GM04503 (cell line): ENCODE results near the gene RASAL1.

Experiments used
- DNase-seq: peaks from one replicate; pipeline ENCODE4 v3.0.0-alpha.2; 2012; ENCODE audit warnings: low read depth

Gene RASAL1

GRCh38 chr12:113096675-113097461, 38.7 kb downstream of the RASAL1 start:
- DNase-seq, result no peak

DNA sequence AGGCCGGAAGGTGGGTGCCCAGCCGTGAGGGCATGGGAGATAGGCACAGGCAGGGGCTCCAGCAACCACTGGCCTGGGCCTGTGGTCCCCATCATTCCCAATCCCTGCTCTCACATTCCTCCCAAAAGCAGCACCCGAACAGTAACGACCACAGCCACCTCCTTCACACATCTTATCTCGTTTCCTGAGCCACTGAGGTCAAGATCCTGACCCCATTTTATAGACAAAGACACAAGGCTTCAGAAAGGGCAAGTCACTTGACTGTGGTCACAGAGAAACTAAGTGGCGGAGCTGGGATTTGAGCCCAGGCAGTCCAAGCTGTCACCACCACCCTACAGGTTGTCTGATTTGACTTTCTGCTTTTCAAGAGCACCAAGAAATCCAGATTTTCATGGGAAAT, 40.2 kb downstream of the RASAL1 start:
- DNase-seq, result no peak

DNA sequence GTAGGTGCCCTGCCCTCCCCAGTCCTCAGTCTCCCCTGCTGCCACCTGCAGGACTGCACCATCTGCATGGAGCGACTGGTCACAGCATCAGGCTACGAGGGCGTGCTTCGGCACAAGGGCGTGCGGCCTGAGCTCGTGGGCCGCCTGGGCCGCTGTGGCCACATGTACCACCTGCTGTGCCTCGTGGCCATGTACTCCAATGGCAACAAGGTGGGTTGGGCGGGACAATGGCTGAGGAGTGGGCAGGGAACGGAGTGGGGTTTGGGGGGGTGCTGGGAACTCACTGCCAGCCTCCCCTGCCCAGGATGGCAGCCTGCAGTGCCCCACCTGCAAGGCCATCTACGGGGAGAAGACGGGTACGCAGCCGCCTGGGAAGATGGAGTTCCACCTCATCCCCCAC, 40.8 kb downstream of the RASAL1 start:
- no peak for DNase-seq

- DNase-seq, result no peak
Measured at GRCh38 chr12:113093409-113094101, 42.0 kb downstream of the RASAL1 start.

DNA sequence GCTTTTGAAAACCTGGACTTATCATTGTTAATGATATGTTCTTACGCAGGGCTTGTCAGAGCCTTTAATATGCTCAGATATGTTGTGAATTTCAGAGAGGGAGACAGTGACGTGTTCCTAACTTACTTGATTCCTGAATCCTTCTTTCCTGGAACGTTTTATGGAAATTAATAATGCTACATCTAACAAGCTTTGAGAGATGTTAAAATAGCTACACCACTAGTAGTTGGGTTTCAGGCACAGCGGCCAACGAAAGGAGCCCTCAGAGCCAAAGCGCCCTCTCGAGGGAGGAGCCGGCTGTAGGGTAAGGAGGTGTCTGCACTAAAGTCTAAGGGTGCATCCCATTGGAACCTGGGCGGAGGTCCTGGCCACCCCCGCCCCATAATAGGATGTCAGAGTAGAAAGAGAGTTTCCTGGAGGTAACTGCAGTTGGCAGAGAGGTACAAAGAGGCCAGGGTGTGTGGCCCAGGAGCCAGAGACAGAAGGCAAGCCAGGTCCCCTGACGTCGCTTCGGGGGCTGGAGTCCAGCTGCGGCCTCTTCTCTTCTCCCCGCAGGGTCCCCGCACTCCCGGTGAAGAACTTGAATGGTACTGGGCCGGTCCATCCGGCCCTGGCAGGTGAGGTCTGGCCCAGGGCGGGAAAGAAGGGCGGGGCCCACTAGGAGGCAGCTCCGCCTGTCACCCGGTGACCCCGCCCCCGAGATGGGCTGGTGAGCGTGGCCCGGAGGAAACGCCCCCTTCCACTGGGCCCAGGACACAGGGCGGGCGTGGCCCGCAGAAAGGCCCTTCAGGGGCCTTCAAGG, 42.8 kb downstream of the RASAL1 start:
- no peak for DNase-seq

DNA sequence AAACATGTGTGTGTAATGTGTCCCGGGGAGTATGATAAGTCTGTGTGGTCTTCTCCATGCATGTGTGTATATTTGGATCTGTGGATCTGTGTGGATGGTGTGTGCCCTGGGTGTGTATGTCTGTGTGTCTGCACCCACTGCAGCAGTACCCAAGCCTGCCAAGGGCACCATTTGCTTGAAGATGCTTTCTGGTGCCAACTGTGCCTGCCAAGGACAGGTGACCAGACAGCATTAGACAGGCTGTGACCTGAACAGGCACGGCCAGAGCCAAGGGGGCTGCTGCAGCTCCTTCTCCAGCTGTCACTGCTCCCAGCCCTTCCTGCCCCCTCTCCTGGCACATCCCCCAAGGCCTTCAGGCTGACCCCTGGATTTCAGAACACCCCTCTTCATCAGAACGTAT, 44.1 kb downstream of the RASAL1 start:
- DNase-seq, result no peak

- no peak for DNase-seq
Measured at GRCh38 chr12:113090740-113091139, 44.8 kb downstream of the RASAL1 start.

- DNase-seq, result no peak
Measured at GRCh38 chr12:113089839-113090238, 45.7 kb downstream of the RASAL1 start.

DNA sequence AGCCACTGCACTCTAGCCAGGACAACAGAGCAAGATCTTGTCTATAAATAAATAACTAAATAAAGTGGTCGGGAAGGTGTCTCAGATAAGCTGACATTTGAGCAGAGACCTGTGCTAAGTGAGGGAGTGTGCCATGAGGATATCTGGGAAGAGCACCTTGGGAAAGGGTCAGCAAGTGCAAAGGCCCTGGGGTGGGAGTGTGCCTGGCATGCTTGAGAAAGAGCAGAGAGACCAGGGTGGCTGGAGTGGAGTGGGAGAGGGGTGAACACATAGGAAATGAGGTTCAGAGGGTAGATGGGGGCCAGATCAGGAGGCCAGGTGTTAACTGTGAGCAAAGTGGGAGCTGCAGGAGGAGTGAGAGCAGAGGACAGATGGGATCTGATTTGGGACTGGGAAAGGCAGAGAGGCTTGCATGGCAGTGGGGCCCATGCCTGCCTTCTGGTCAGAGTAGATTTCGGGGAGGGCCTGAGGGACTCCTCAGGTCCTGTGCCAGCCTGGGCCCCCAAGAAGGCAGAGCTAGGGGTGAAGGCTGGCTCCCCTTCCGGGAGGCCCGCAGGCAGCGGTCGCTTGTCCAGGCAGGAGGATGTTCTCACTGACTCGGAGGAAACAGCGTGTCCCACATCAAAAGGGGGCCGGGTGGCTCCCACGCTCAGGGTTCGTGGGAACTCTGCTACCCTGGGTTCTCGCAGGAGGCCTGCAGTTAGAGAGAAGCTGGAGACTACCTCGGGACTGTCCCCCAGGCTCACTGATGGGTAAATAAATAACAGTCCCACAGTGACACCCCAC, 46.4 kb downstream of the RASAL1 start:
- DNase-seq, result no peak

GRCh38 chr12:113088037-113088436, 47.5 kb downstream of the RASAL1 start:
- DNase-seq, result no peak

GRCh38 chr12:113087193-113087592, 48.4 kb downstream of the RASAL1 start:
- DNase-seq, result no peak

GRCh38 chr12:113086249-113087164, 49.1 kb downstream of the RASAL1 start:
- no peak for DNase-seq

- no peak for DNase-seq
Measured at GRCh38 chr12:113083863-113084435, 51.6 kb downstream of the RASAL1 start.

DNA sequence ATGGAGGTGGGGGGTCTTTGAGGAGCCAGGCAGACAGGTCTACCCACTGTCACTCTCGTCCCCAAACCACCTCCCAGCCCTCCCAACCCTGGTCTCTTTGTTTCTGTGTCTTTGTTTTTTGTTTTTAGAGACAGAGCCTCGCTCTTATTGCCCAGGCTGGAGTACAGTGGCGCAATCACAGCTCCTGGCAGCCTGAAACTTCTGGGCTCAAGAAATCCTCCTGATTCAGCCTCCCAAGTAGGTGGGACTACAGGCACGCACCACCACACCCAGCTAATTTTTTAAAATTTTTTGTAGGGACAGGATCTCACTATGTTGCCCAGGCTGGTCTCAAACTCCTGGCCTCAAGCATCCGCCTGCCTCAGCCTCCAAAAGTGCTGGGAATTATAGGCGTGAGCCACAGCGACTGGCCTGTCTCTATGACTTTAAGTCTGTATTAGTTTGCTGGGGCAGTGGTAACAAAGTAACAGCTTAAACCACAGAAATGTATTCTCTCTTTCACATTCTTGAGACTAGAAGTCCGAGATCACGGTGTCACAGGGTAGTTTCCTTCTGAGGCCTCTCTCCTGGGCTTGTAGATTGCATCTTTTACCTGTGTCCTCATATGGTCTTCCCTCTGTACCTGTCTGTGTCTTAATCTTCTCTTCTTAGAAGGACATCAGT, 52.9 kb downstream of the RASAL1 start:
- DNase-seq, result no peak

- no peak for DNase-seq
Measured at GRCh38 chr12:113081873-113082272, 53.7 kb downstream of the RASAL1 start.

- DNase-seq, result no peak
Measured at GRCh38 chr12:113077859-113078255, 57.7 kb downstream of the RASAL1 start.

DNA sequence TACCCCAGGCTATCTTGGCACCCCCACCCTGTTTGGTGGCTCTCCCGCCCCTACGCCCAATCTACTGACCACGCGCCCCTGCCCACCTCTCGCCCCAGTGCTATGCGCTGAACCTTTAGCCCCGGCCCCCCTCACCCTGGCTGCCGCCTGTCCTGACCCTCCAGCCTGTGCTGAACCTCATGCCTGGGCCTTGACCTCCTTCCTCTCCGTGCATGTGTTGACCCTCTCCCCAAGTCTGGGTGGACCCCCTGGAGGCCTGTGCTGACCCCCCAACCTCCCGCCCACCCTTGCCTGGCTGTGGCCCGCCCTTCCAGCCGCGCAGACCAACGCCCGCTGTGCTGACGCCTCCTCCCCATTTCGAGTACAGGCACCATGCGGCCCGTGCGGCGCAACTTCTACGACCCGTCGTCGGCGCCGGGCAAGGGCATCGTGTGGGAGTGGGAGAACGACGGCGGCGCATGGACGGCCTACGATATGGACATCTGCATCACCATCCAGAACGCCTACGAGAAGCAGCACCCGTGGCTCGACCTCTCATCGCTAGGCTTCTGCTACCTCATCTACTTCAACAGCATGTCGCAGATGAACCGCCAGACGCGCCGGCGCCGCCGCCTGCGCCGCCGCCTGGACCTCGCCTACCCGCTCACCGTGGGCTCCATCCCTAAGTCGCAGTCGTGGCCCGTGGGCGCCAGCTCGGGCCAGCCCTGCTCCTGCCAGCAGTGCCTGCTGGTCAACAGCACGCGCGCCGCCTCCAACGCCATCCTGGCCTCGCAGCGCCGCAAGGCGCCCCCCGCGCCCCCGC, 58.3 kb downstream of the RASAL1 start:
- no peak for DNase-seq

DNA sequence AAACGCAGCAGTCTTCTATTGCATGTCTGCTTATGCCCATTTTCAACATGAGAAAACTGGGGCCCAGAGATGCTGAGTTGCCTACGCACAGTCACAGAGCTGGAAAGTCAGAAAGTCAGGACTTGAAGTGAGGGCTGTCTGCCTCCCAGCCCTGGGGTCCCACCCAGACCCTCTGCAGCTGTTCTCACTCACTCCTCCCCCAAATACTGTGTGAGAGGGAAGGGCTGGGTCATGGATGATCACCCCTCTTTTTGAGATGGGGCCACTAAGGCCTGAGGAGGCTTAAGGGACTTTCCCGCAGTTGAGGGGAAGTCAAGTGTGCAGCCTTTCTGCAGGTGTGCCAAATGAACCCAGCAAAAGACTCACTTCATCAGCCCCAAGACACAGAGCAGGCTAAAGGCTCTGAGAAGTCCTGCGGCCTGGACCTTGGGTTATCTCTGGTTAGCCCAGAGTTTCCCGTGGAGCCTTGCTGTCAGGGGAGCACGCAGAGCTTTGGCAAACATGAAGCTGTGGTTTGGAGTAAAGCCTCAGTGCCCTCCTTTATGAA, 60.4 kb downstream of the RASAL1 start:
- DNase-seq, result no peak

DNA sequence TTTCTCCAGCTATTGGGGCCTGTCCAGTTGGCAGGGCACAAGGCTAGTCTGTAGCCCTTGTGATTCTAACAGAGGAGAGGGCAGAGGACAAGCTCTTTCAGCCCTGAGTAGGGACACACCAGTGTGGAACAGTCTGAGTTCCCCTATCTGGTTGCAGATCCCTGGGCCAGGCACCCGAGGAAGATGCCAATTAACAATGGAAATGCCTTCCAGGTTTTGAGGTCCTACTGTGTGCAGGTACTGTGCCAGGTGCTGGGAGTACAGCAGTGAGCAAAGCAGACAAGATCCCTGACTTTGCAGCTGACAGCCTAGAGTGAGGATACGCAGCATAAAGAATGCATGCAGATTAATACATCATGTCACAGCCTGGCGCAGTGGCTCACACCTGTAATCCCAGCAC, 62.0 kb downstream of the RASAL1 start:
- DNase-seq, result no peak
